GM10266 (cell line): ENCODE data around the gene PFKFB2.

Source experiments
- DNase-seq: peaks from one replicate; pipeline ENCODE4 v3.0.0; 2012; ENCODE audit errors: extremely low spot score
- CTCF ChIP-seq: IDR thresholded peaks from 2 replicates; pipeline ENCODE4 v1.5.1; 2012; ENCODE audit warnings: mild to moderate bottlenecking, low read depth; ENCODE audit not compliant: control insufficient read depth, insufficient read depth; ENCODE audit errors: missing control alignments

The PFKFB2 gene

GRCh38 chr1:207069061-207069460, 16.0 kb downstream of the PFKFB2 start:
- no peak for DNase-seq

GRCh38 chr1:207069858-207070506, 16.9 kb downstream of the PFKFB2 start:
- no peak for TF ChIP-seq CTCF
- DNase-seq: no peak

More at GRCh38 chr1:207069061-207069460, 16.0 kb downstream of the PFKFB2 start:
- no peak for TF ChIP-seq CTCF

GRCh38 chr1:207070811-207071210, 17.7 kb downstream of the PFKFB2 start:
- TF ChIP-seq CTCF: no peak

GRCh38 chr1:207071426-207071825, 18.4 kb downstream of the PFKFB2 start:
- DNase-seq: no peak
- TF ChIP-seq CTCF: no peak

More at GRCh38 chr1:207070811-207071210, 17.7 kb downstream of the PFKFB2 start:
- DNase-seq: no peak

GRCh38 chr1:207072233-207072632, 19.2 kb downstream of the PFKFB2 start:
- DNase-seq: no peak
- no peak for TF ChIP-seq CTCF

- no peak for DNase-seq
- TF ChIP-seq CTCF: no peak
These were observed 21.1 kb downstream of the PFKFB2 start for GRCh38 chr1:207073906-207074820.
